CD8-positive, alpha-beta memory T cell (primary cell): ENCODE results near the gene GUCY1A2. TPM values are rescaled to one million over a fixed set of nuclear protein-coding genes. Genes with fewer than 3 reads are reported as not detected.

ENCODE experiments used
- CTCF ChIA-PET: fragments of 350-600 bp; sonication (Branson Sonifier 250); formaldehyde crosslinking; loops from one replicate; lab custom pipeline; 2021; ENCODE audit warnings: antibody characterized with exemption; lab: Charles Lee
- POLR2A ChIA-PET: fragments of 350-600 bp; sonication (Branson Sonifier 250); formaldehyde crosslinking; loops from one replicate; lab custom pipeline; 2021; ENCODE audit warnings: antibody characterized with exemption; lab: Charles Lee
- DNase-seq, 5 donors: peaks; one replicate each; pipeline versions ENCODE4 v3.0.0 to v3.0.0-alpha.2; 2020 to 2022; ENCODE audit warnings: mixed read lengths in 1 of 5
- H3K27ac ChIP-seq: one replicate; pipeline ENCODE4 v1.7.0; 2013; ENCODE audit warnings: low read depth, mild to moderate bottlenecking, low read length, moderate library complexity
- H3K27me3 ChIP-seq: 2 replicates; pipeline ENCODE4 v1.7.0; 2013; ENCODE audit warnings: low read length, mild to moderate bottlenecking; ENCODE audit not compliant: insufficient read depth, poor library complexity, severe bottlenecking
- H3K36me3 ChIP-seq: 2 replicates; pipeline ENCODE4 v1.7.0; 2013; ENCODE audit warnings: mild to moderate bottlenecking, low read length, moderate library complexity; ENCODE audit not compliant: insufficient read depth
- H3K4me1 ChIP-seq: 2 replicates; pipeline ENCODE4 v1.7.0; 2013; ENCODE audit warnings: mild to moderate bottlenecking, low read length, moderate library complexity; ENCODE audit not compliant: insufficient read depth
- H3K4me3 ChIP-seq: 2 replicates; pipeline ENCODE4 v1.7.0; 2013; ENCODE audit warnings: mild to moderate bottlenecking, low read length
- H3K9me3 ChIP-seq: 2 replicates; pipeline ENCODE4 v1.7.0; 2013; ENCODE audit warnings: mild to moderate bottlenecking, low read length
- H3K27ac Mint-ChIP-seq, 8 donors: one replicate each; pipeline ENCODE4 v1.8.0; 2020 to 2021; ENCODE audit warnings: mixed read lengths in 8 of 8, mild to moderate bottlenecking in 6 of 8, inconsistent platforms in 3 of 8, moderate library complexity in 3 of 8
- H3K27me3 Mint-ChIP-seq, 2 donors: one replicate each; pipeline ENCODE4 v1.8.0; 2020 to 2021; ENCODE audit warnings: mixed read lengths in 2 of 2, mild to moderate bottlenecking in 1 of 2, moderate library complexity in 1 of 2
- H3K36me3 Mint-ChIP-seq, 3 donors: one replicate each; pipeline ENCODE4 v1.8.0; 2020 to 2021; ENCODE audit warnings: mixed read lengths in 3 of 3, inconsistent platforms in 1 of 3, mild to moderate bottlenecking in 1 of 3
- H3K4me1 Mint-ChIP-seq, 3 donors: one replicate each; pipeline ENCODE4 v1.8.0; 2020 to 2021; ENCODE audit warnings: mixed read lengths in 3 of 3, inconsistent platforms in 1 of 3, mild to moderate bottlenecking in 1 of 3
- H3K4me3 Mint-ChIP-seq, 7 donors: one replicate each; pipeline ENCODE4 v1.8.0; 2020 to 2021; ENCODE audit warnings: mixed read lengths in 7 of 7, mild to moderate bottlenecking in 6 of 7, moderate library complexity in 4 of 7, inconsistent platforms in 2 of 7
- H3K9me3 Mint-ChIP-seq, 5 donors: one replicate each; pipeline ENCODE4 v1.8.0; 2020 to 2022; ENCODE audit warnings: mixed read lengths in 5 of 5, mild to moderate bottlenecking in 3 of 5, moderate library complexity in 2 of 5, inconsistent platforms in 1 of 5
- polyA plus RNA-seq: library from polyadenylated mRNA; unstranded; fragments of 300-500 nt; fragmentation: Illumina TruSeq; gene quantifications from one replicate; pipeline ENCODE4 v1.2.3, GENCODE V29; 2021
- total RNA-seq, 2 experiments: library from RNA; stranded (reverse); gene quantifications; one replicate each; pipeline ENCODE4 v1.2.3, GENCODE V29; 2021

Gene GUCY1A2
- total and polyA plus RNA-seq, 3 experiments from 2014 or later: not detected

DNA sequence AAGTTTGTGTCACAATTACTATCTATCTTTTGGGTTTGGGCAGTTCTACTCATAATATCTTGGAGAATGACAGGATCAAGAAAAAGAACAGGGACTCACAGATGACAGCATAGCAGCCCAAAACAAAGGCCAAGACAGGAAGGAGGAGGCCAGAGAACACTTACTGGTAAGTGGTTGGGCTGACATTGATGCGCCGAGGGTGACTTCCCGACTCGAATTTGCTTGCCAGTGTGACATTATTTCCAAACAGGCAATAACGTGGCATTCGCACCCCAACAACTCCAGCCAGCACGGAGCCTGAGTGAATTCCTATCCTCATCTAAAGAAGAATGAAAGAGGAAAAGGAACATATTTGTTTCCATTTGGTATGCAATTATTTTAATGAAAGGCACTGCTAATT is 309.9 kb downstream of the GUCY1A2 start:
- H3K36me3 Mint-ChIP-seq: no peaks in the 10 kb centered on the region
- no peaks in the 10 kb centered on the region for H3K36me3 ChIP-seq
- H3K9me3 Mint-ChIP-seq: peaks cover 0 to 19% (median 2%) of the 10 kb centered on the region in 5 donors
- peaks cover 0 to 3% of the 10 kb centered on the region in 2 donors for H3K27me3 Mint-ChIP-seq
- no peaks in the 10 kb centered on the region for H3K4me1 ChIP-seq
- no peaks in the 10 kb centered on the region for H3K9me3 ChIP-seq
- H3K27me3 ChIP-seq: no peaks in the 10 kb centered on the region
- DNase-seq: no peak
- H3K4me3 ChIP-seq: no peak overlapping the region
- no peak overlapping the region for H3K4me3 Mint-ChIP-seq
- no peaks in the 10 kb centered on the region for H3K4me1 Mint-ChIP-seq
- H3K27ac Mint-ChIP-seq: no peak overlapping the region
- no peak overlapping the region for H3K27ac ChIP-seq
- POLR2A ChIA-PET: no interaction called here
- CTCF ChIA-PET: no interaction called here

DNA sequence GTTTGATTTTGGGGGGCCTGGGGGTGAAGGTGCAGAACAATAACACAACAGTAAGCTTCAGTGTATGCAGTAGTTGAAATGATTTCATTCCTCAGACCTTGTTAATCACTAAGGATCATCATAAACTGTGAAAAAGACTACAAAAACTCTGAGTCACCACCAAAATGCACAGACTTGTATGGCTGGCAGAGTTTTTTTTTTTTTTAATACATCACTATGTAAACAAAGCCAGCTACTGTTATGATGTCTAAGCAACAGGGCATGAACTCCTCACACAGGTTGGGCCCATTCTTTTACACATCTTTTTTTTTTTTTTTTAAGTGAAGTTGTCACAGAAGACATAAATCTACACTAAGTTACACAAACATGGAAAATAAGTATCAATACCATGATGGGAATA is 311.9 kb downstream of the GUCY1A2 start:
- no peak for DNase-seq
- POLR2A ChIA-PET: no interaction called here
- no peaks in the 10 kb centered on the region for H3K27me3 ChIP-seq
- CTCF ChIA-PET: no interaction called here
- Mint-ChIP-seq H3K27ac (no peak overlapping the region), H3K27me3 (peaks cover 0 to 3% of the 10 kb centered on the region in 2 donors), H3K4me1 (no peaks in the 10 kb centered on the region), H3K4me3 (no peak overlapping the region), H3K9me3 (peaks cover 0 to 16% (median 0%) of the 10 kb centered on the region in 5 donors), H3K36me3 (no peaks in the 10 kb centered on the region)
- no peaks in the 10 kb centered on the region for H3K36me3 ChIP-seq
- no peak overlapping the region for H3K4me3 ChIP-seq
- H3K27ac ChIP-seq: no peak overlapping the region
- no peaks in the 10 kb centered on the region for H3K9me3 ChIP-seq
- H3K4me1 ChIP-seq: no peaks in the 10 kb centered on the region

DNA sequence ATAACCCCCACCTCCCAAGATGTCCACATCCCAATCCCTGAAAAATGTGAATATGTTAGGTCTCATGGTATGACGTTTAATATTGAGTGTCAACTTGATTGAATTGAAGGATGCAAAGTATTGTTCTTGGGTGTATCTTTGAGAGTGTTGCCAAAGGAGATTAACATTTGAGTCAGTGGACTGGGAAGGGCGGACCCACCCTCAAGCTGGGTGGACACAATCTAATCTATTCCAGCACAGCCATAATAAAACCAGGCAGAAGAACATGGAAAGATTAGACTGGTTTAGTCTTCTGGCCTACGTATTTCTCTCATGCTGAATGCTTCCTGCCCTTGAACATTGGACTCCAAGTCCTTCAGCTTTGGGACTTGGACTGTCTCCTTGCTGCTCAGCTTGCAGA is 315.5 kb downstream of the GUCY1A2 start:
- Mint-ChIP-seq H3K36me3 (no peaks in the 10 kb centered on the region), H3K27me3 (peaks cover 0 to 3% of the 10 kb centered on the region in 2 donors), H3K9me3 (peaks cover 0 to 15% (median 0%) of the 10 kb centered on the region in 5 donors), H3K27ac (no peak overlapping the region), H3K4me1 (no peaks in the 10 kb centered on the region), H3K4me3 (no peak overlapping the region)
- Histone ChIP-seq H3K36me3 (no peaks in the 10 kb centered on the region), H3K27ac (no peak overlapping the region), H3K9me3 (no peaks in the 10 kb centered on the region), H3K4me1 (no peaks in the 10 kb centered on the region), H3K27me3 (no peaks in the 10 kb centered on the region), H3K4me3 (no peak overlapping the region)
- ChIA-PET POLR2A (no interaction called here), CTCF (no interaction called here)
- no peak for DNase-seq

DNA sequence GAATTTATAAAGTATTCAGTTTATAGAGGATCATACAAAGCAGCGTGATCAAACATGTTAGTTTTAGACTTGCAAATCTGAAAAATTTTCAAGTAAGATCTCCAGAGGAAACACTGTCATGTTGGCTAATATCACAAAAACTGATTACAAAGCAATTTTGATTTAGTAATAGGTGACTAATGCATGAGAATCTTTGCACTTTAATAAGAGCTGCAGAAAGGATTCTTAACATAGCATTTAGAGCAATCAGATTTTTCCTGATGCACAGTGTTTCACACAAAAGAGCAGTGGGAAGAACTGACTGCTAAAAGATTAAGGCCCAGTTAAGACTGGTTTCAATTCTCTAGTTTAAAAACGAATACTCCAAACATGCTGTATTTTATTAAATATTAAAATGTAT is 321.2 kb downstream of the GUCY1A2 start:
- no peak for DNase-seq
- H3K4me3 ChIP-seq: no peak overlapping the region
- no peaks in the 10 kb centered on the region for H3K4me1 ChIP-seq
- no peaks in the 10 kb centered on the region for H3K9me3 ChIP-seq
- H3K27ac Mint-ChIP-seq: no peak overlapping the region
- H3K36me3 ChIP-seq: no peaks in the 10 kb centered on the region
- CTCF ChIA-PET: no interaction called here
- no peak overlapping the region for H3K4me3 Mint-ChIP-seq
- peaks cover 0 to 16% (median 0%) of the 10 kb centered on the region in 5 donors for H3K9me3 Mint-ChIP-seq
- H3K27ac ChIP-seq: no peak overlapping the region
- H3K27me3 ChIP-seq: no peaks in the 10 kb centered on the region
- POLR2A ChIA-PET: no interaction called here
- H3K36me3 Mint-ChIP-seq: no peaks in the 10 kb centered on the region
- no peaks in the 10 kb centered on the region for H3K4me1 Mint-ChIP-seq
- no peaks in the 10 kb centered on the region for H3K27me3 Mint-ChIP-seq

DNA sequence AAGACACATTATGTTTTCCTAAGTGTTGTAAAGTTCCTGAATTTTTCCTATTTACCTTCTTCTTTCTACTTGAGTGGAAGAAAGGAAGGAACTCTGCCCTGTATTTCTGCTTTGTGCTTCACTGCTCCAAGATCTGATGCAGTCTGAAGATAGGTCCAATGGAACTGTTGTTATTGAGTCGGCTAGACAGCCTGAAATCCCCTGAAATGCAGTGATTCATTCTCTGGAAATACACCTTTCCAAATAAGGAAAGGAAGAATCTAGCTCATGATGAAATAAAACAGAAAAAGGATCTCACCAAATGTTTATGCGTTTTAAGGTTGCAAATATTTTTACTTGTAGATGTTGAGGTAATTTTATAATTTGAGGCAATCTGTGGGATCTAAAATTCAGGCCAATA is 322.8 kb downstream of the GUCY1A2 start:
- Histone ChIP-seq H3K36me3 (no peaks in the 10 kb centered on the region), H3K27me3 (no peaks in the 10 kb centered on the region), H3K4me3 (no peak overlapping the region), H3K4me1 (no peaks in the 10 kb centered on the region), H3K9me3 (no peaks in the 10 kb centered on the region), H3K27ac (no peak overlapping the region)
- Mint-ChIP-seq H3K9me3 (peaks cover 0 to 9% (median 0%) of the 10 kb centered on the region in 5 donors), H3K36me3 (no peaks in the 10 kb centered on the region), H3K27me3 (no peaks in the 10 kb centered on the region), H3K4me3 (no peak overlapping the region), H3K27ac (no peak overlapping the region), H3K4me1 (no peaks in the 10 kb centered on the region)
- no peak for DNase-seq
- POLR2A ChIA-PET: no interaction called here
- CTCF ChIA-PET: no interaction called here

DNA sequence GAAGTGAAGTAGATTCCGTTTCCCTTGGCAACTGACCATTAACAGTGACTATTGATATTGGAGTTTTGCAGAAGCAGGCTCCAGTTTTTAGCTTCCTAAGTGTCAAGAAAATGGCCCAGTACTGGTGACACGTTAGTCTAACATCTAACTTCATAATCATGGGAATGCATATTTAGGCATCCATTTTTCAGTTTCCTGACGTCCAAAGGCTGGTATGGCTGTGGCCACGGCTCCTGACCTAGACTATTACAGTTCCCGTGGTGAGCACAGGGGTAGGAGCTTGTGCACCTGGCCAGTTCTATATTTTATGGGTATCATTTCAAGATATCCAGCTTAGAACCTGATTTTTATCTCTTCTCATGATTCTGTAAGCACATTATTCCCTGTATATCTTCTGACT is 323.8 kb downstream of the GUCY1A2 start:
- H3K36me3 ChIP-seq: no peaks in the 10 kb centered on the region
- no peaks in the 10 kb centered on the region for H3K36me3 Mint-ChIP-seq
- no peak overlapping the region for H3K4me3 ChIP-seq
- no peaks in the 10 kb centered on the region for H3K9me3 ChIP-seq
- no peak overlapping the region for H3K27ac ChIP-seq
- no peaks in the 10 kb centered on the region for H3K27me3 Mint-ChIP-seq
- no peaks in the 10 kb centered on the region for H3K4me1 Mint-ChIP-seq
- H3K27me3 ChIP-seq: no peaks in the 10 kb centered on the region
- no peaks in the 10 kb centered on the region for H3K4me1 ChIP-seq
- H3K27ac Mint-ChIP-seq: no peak overlapping the region
- H3K9me3 Mint-ChIP-seq: peaks cover 0 to 11% (median 0%) of the 10 kb centered on the region in 5 donors
- POLR2A ChIA-PET: no interaction called here
- no peak overlapping the region for H3K4me3 Mint-ChIP-seq
- CTCF ChIA-PET: no interaction called here
- no peak for DNase-seq

DNA sequence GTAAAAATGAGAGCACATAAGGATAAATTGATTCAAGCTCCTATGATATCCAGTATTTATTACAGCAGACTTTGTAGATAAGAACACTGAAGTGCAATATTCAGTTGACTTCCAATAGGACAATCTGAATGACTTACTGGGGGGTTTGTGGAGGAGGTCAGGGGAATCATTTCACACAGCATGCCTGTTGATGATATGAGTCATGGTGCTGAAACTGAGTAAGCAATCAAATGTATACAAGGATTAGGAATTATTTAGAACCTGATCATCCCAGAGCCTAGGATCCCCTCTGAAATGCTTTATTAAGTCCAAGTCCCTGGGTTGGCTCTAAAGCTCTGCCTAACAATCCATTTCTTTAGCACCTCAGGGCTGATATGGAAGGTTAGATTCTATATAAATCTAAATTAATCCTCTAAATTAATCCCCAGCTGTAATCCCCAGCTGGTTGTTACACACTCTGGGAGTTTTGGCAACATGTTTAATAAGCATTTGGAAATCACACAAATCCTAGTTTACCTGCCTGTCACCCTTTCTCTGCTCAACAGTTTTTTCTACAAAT is 326.4 kb downstream of the GUCY1A2 start:
- no peak overlapping the region for H3K27ac Mint-ChIP-seq
- no peaks in the 10 kb centered on the region for H3K27me3 ChIP-seq
- no peaks in the 10 kb centered on the region for H3K27me3 Mint-ChIP-seq
- no peak overlapping the region for H3K27ac ChIP-seq
- H3K36me3 Mint-ChIP-seq: peaks cover 0 to 4% (median 0%) of the 10 kb centered on the region in 3 donors
- H3K4me3 Mint-ChIP-seq: no peak overlapping the region
- H3K4me3 ChIP-seq: no peak overlapping the region
- H3K4me1 Mint-ChIP-seq: no peaks in the 10 kb centered on the region
- H3K36me3 ChIP-seq: no peaks in the 10 kb centered on the region
- DNase-seq: no peak
- H3K9me3 Mint-ChIP-seq: peaks cover 3 to 26% (median 6%) of the 10 kb centered on the region in 5 donors
- ChIA-PET POLR2A (no interaction called here), CTCF (no interaction called here)
- H3K9me3 ChIP-seq: no peaks in the 10 kb centered on the region
- H3K4me1 ChIP-seq: no peaks in the 10 kb centered on the region

DNA sequence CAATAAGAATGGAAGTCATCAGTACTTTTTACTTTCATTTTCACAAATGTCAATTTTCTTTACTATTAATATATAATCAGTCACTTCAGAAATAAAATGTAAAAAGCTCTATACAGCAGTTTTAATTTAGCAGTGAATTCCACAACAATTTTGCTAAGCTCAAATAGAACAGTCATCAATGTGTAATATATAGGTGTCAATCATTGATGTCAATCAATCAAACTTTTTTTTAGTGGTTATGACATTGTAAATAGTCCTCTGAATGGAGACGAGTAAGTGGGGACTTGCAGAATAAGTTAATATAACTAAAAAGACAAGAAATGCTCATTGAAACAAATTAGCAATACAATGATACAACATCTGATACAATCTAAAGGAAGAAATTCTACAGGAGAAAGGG is 327.4 kb downstream of the GUCY1A2 start:
- Mint-ChIP-seq H3K27ac (no peak overlapping the region), H3K27me3 (no peaks in the 10 kb centered on the region), H3K9me3 (peaks cover 4 to 27% (median 7%) of the 10 kb centered on the region in 5 donors), H3K36me3 (peaks cover 0 to 4% (median 0%) of the 10 kb centered on the region in 3 donors), H3K4me1 (no peaks in the 10 kb centered on the region), H3K4me3 (no peak overlapping the region)
- CTCF ChIA-PET: no interaction called here
- POLR2A ChIA-PET: no interaction called here
- no peaks in the 10 kb centered on the region for H3K27me3 ChIP-seq
- H3K4me3 ChIP-seq: no peak overlapping the region
- no peaks in the 10 kb centered on the region for H3K4me1 ChIP-seq
- no peak overlapping the region for H3K27ac ChIP-seq
- no peak for DNase-seq
- no peaks in the 10 kb centered on the region for H3K36me3 ChIP-seq
- no peaks in the 10 kb centered on the region for H3K9me3 ChIP-seq
